SU-DHL-6 (cell line): ENCODE measurements around the gene TEX9.

Experiments used
- H2AFZ ChIP-seq: fragments of 200-600 bp; sonication (generic); 2 replicates; pipeline ENCODE4 v1.6.1; 2014; ENCODE audit warnings: low read depth, mild to moderate bottlenecking, moderate library complexity, mixed read lengths, antibody characterized with exemption, low read length; ENCODE audit not compliant: severe bottlenecking
- H3F3A ChIP-seq: fragments of 200-600 bp; shearing (Covaris generic); 2 replicates; pipeline ENCODE4 v1.6.0; 2016; ENCODE audit warnings: antibody characterized with exemption, mild to moderate bottlenecking; ENCODE audit not compliant: insufficient read depth
- H3K27ac ChIP-seq: fragments of 200-600 bp; sonication (generic); 2 replicates; pipeline ENCODE4 v1.5.1; 2016; ENCODE audit warnings: low read depth, mild to moderate bottlenecking, low read length, moderate library complexity, mixed read lengths
- H3K27me3 ChIP-seq: fragments of 200-600 bp; sonication (generic), shearing (Covaris generic); 2 replicates; pipeline ENCODE4 v1.6.0; 2014; ENCODE audit warnings: mild to moderate bottlenecking, low read length
- H3K36me3 ChIP-seq: fragments of 200-600 bp; sonication (generic); 2 replicates; pipeline ENCODE4 v1.6.1; 2014; ENCODE audit warnings: mild to moderate bottlenecking, low read length, mixed read lengths
- H3K4me2 ChIP-seq: fragments of 300-600, 200-600 bp; shearing (Covaris generic), sonication (generic); 2 replicates; pipeline ENCODE4 v1.6.0; 2014; ENCODE audit warnings: low read length, low read depth, mild to moderate bottlenecking; ENCODE audit not compliant: poor library complexity, severe bottlenecking
- H3K4me3 ChIP-seq: fragments of 200-600 bp; sonication (generic); 2 replicates; pipeline ENCODE4 v1.5.1; 2014; ENCODE audit warnings: antibody characterized with exemption, low read length, mild to moderate bottlenecking, mixed read lengths; ENCODE audit not compliant: insufficient read depth, poor library complexity, severe bottlenecking
- H3K79me2 ChIP-seq: fragments of 200-600 bp; sonication (generic); 2 replicates; pipeline ENCODE4 v1.6.1; 2014; ENCODE audit warnings: mild to moderate bottlenecking, low read length, moderate library complexity; ENCODE audit not compliant: insufficient read depth
- H3K9ac ChIP-seq: fragments of 200-600 bp; sonication (generic); 2 replicates; pipeline ENCODE4 v1.7.0; 2014; ENCODE audit warnings: mild to moderate bottlenecking, low read length
- H3K9me2 ChIP-seq: fragments of 200-600 bp; sonication (generic); replicated peaks from 2 replicates; pipeline ENCODE4 v1.6.1; 2014; ENCODE audit warnings: low read length; ENCODE audit not compliant: insufficient read depth
- H3K9me3 ChIP-seq: fragments of 200-600 bp; sonication (generic); 2 replicates; pipeline ENCODE4 v1.6.1; 2014; ENCODE audit warnings: low read length, mixed read lengths; ENCODE audit not compliant: insufficient read depth
- H4K20me1 ChIP-seq: fragments of 200-600 bp; sonication (generic); 2 replicates; pipeline ENCODE4 v1.6.1; 2014; ENCODE audit warnings: low read depth, mild to moderate bottlenecking, antibody characterized with exemption, low read length, moderate library complexity, mixed read lengths
- CTCF ChIP-seq: fragments of 200-600 bp; sonication (generic); IDR thresholded peaks from one replicate; pipeline ENCODE4 v1.5.1; 2017; ENCODE audit warnings: antibody characterized with exemption, mild to moderate bottlenecking, low read length, moderate library complexity; ENCODE audit not compliant: insufficient read depth, poor library complexity, severe bottlenecking
- EZH2phosphoT487 ChIP-seq: fragments of 200-600 bp; sonication (generic), shearing (Covaris generic); conservative IDR thresholded peaks from 2 replicates; pipeline ENCODE4 v1.6.1; 2018; ENCODE audit warnings: mild to moderate bottlenecking, antibody characterized with exemption, low read length, moderate library complexity, mixed read lengths

The TEX9 gene

GRCh38 chr15:56327721-56328502 is 37.3 kb upstream of the TEX9 start:
- Histone ChIP-seq H2AFZ (no peak overlapping the region), H3K36me3 (no peaks in the 10 kb centered on the region), H3K9me2 (no peaks in the 10 kb centered on the region), H3K27ac (no peak overlapping the region), H3K4me3 (no peak overlapping the region), H3K27me3 (no peaks in the 10 kb centered on the region), H3K9ac (no peak overlapping the region), H3K4me2 (no peak overlapping the region), H3K79me2 (no peaks in the 10 kb centered on the region), H4K20me1 (no peaks in the 10 kb centered on the region), H3F3A (no peaks in the 10 kb centered on the region), H3K9me3 (no peaks in the 10 kb centered on the region)
- TF ChIP-seq CTCF (no peak), EZH2phosphoT487 (no peak)

GRCh38 chr15:56337084-56337725 is 28.0 kb upstream of the TEX9 start:
- H3K9ac ChIP-seq: no peak overlapping the region
- no peaks in the 10 kb centered on the region for H4K20me1 ChIP-seq
- no peaks in the 10 kb centered on the region for H3F3A ChIP-seq
- H3K4me2 ChIP-seq: no peak overlapping the region
- H3K79me2 ChIP-seq: no peaks in the 10 kb centered on the region
- H3K4me3 ChIP-seq: no peak overlapping the region
- H3K27ac ChIP-seq: no peak overlapping the region
- H3K9me2 ChIP-seq: no peaks in the 10 kb centered on the region
- no peaks in the 10 kb centered on the region for H3K9me3 ChIP-seq
- H3K36me3 ChIP-seq: no peaks in the 10 kb centered on the region
- no peak overlapping the region for H2AFZ ChIP-seq
- no peaks in the 10 kb centered on the region for H3K27me3 ChIP-seq
- TF ChIP-seq CTCF (no peak), EZH2phosphoT487 (no peak)

- Histone ChIP-seq H3K9me3 (no peaks in the 10 kb centered on the region), H3F3A (no peaks in the 10 kb centered on the region), H3K27me3 (no peaks in the 10 kb centered on the region), H3K9me2 (no peaks in the 10 kb centered on the region), H3K79me2 (no peaks in the 10 kb centered on the region), H3K36me3 (no peaks in the 10 kb centered on the region), H4K20me1 (no peaks in the 10 kb centered on the region), H3K4me3 (no peak overlapping the region), H3K27ac (no peak overlapping the region), H2AFZ (no peak overlapping the region), H3K4me2 (no peak overlapping the region), H3K9ac (no peak overlapping the region)
- TF ChIP-seq EZH2phosphoT487 (no peak), CTCF (no peak)
Measured at GRCh38 chr15:56339594-56339993, 25.6 kb upstream of the TEX9 start.
